ENCODE measurements around the gene ADAMTS6.

Gene ADAMTS6

DNA sequence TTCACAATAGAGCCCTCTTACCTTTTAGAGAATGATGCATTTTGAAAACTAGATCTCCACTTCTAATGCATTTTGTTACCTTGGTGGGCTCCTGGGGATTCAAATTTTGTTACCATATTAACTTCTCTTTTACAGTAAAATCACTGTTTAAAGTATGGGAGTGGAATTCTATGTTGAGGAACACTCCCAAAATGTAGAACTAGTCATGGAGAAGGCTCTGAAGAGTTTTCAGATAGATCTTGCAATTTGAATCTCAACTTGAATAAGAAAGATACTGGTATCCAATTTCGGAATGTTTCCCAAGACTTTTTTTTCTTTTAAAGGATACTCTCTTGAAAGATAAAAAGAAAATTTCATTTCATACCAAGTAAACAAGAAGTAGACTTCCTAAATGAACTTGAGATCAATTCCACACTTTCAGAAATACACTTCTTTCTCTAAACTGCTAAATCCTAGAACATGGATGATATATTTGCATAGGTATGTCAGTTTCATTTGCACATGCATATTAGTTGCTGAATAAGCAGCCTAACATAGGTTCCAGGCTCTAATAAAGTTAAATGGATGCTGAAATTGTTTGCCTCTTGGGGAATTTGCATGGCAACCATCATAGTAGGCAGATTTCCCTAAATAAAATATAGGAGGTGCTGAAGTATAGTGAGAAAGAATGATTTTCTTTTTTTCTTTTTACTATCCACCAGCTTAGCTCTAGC lies 205.4 kb downstream of the ADAMTS6 start:
- no peak for DNase-seq (ENCODE audit: low read depth)

- DNase-seq (ENCODE audit: low read depth): no peak
Observed at GRCh38 chr5:65271906-65272305, 209.8 kb downstream of the ADAMTS6 start.

DNA sequence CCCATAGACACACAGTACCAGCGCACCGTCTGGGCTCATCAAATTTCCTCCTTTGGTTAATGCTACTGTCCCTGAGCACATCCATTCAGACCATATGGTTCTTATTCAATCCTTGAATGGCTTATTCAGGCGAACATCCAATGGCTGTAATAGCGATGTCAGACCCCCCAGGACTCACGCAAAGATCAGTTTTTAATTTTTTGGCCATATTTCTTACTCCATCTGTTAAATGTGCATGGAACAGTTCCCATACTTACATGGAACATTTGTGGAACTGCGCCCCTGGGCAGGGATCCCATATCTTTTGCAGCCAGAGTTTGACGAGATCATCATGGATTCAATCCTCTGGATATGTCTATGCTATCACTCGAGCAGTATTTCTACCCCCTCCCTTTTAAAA lies 213.2 kb downstream of the ADAMTS6 start:
- DNase-seq (ENCODE audit: low read depth): no peak

- no peak for DNase-seq (ENCODE audit: low read depth)
Observed at GRCh38 chr5:65264420-65264819, 217.3 kb downstream of the ADAMTS6 start.

DNA sequence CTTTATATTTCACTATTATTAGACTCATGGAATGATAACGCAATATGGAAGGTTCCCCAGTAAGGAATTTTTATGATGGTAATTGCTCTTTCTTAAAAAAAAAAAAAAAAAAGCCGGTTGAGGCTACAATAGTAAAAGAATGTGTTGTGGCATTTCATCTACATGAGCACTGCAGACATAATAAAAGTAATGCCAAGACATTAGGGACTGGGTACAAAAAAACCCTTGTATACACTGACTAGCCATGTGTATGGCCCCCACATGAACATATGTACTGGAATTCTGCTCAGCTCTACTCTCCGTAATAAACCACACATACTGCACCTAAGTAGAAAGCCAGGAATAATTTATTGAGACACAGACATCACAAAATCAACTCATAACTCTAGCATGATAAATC lies 218.4 kb downstream of the ADAMTS6 start:
- no peak for DNase-seq (ENCODE audit: low read depth)

GRCh38 chr5:65262649-65263059 lies 219.1 kb downstream of the ADAMTS6 start:
- peak; percentile 69 for DNase-seq (ENCODE audit: low read depth)

- DNase-seq (ENCODE audit: low read depth): no peak
Observed at GRCh38 chr5:65262096-65262495, 219.6 kb downstream of the ADAMTS6 start.

GRCh38 chr5:65261499-65261898 lies 220.2 kb downstream of the ADAMTS6 start:
- DNase-seq (ENCODE audit: low read depth): no peak

- DNase-seq (ENCODE audit: low read depth): no peak
Observed at GRCh38 chr5:65255294-65255693, 226.4 kb downstream of the ADAMTS6 start.

GRCh38 chr5:65252977-65253376 lies 228.7 kb downstream of the ADAMTS6 start:
- DNase-seq (ENCODE audit: low read depth): no peak

DNA sequence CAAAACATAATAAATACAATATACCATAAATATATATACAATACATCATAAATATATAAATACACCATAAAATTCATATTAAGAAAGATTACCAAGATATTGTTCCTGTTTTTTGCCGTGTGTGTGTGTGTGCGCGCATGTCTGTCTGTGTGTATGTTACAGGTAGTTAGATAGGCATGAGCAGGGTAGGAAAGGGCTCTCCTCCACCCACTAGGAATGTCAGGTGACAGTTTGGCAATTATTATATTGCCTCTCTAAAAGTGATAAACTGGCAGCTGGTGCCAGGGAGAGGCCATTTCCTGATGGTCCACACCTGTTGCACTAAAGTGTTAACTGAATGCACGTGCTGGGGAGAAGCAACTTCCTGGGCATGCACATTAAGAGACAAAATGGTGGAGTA lies 232.8 kb downstream of the ADAMTS6 start:
- no peak for DNase-seq (ENCODE audit: low read depth)

- no peak for DNase-seq (ENCODE audit: low read depth)
Observed at GRCh38 chr5:65247594-65247993, 234.1 kb downstream of the ADAMTS6 start.

DNA sequence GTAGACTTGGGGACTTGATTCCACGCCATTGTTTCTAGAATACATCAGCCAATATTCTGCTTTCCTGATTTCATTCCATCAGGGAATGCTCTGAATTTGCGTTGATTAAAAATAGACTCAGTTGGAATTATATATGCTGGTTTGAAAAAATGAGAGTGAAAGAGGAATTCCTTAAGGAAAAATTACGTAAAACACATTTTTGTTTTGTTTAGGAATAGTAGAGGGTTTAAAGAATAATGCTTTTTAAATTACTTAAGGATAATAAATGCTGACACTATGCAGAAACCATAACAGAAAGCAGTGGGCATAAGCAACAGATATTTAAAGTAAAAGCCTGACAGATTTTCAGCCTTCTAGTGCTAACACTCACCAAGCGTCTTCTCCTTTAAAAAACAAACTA lies 235.0 kb downstream of the ADAMTS6 start:
- no peak for DNase-seq (ENCODE audit: low read depth)

DNA sequence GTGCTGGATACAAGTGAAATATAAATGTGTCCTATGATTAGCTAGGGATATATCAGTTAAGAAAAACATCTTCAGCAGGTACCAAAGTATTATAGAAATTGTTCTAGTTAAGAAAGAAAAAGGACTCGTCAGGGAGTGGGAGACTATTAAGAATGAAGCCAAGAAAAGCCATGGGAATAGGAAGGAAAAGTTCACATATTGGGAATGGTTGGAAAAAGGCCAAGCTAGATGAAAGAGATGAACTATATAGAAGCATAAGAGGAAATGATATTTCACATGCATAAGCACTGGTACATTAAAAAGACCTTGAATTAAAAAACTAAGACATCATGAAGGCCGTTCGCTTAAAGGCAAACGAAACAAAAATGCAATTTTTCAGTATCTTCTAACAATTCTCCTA lies 237.7 kb downstream of the ADAMTS6 start:
- no peak for DNase-seq (ENCODE audit: low read depth)

- DNase-seq (ENCODE audit: low read depth): no peak
Observed at GRCh38 chr5:65243161-65243560, 238.6 kb downstream of the ADAMTS6 start.

GRCh38 chr5:65229841-65230240 lies 251.9 kb downstream of the ADAMTS6 start:
- no peak for DNase-seq (ENCODE audit: low read depth)

DNA sequence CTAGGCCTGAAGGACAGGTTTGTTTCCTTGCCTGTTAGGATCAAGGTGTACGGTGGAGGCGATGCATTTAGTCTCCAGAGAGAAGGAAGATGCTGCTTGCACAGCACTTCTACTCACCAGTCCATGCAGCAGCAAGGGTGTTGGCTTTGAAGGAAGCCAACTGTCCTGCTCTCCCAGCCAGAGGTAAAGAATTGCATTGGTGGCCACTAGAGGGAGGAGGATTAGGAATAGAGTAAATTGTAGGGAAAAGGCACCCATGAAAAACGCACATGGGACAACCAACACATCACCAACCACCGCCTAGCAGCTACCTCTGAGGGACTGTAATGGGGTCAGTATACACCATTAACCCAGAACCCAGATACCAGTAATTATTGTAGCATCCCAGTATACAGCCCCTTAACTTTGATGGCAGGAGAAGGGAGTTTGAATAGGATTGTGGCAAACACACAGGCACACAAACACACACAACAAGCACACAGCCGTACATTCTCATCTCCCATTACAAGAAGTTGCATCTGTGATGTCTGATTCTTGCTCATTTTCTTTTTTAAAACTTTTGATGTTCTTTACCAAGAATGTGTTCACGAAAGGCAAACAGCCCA lies 267.7 kb downstream of the ADAMTS6 start:
- DNase-seq (ENCODE audit: low read depth): no peak

- peak; percentile 79 for DNase-seq (ENCODE audit: low read depth)
Observed at GRCh38 chr5:65209341-65209740, 272.4 kb downstream of the ADAMTS6 start.

GRCh38 chr5:65204966-65205365 lies 276.8 kb downstream of the ADAMTS6 start:
- DNase-seq (ENCODE audit: low read depth): no peak

- peak; percentile 74 for DNase-seq (ENCODE audit: low read depth)
Observed at GRCh38 chr5:65203746-65204145, 278.0 kb downstream of the ADAMTS6 start.

GRCh38 chr5:65199993-65200675 lies 281.6 kb downstream of the ADAMTS6 start:
- peak; percentile 42 for DNase-seq (ENCODE audit: low read depth)

DNA sequence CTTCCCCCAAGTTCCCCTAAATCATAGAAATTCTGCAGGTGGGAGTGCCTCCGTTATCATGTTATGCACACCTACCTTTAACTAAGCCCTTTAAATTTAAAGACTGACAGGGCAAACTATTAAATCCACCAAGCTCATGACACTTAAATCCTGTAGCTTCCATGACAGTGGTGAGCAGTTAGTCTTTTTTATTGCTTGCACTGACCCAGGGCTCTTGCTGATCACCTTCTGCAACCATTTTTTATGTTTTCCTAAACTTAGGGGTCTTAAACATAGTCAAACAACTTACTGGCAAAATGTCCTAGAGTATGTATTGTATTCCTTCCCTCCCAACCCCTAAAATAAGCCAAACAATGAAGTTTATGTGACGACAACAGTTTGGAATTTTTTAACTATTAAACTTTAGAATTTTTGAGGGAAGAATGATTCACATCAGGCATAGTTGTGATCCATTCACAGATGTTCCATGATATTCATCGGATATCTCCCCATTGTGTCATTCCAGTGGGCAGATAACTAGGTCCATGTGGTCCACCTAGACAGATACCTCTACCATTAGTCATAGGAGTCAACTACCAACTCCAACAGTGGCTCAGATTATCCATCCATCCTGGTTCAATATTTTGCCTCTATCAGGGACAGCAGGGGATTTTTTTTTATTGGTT lies 283.1 kb downstream of the ADAMTS6 start:
- peak; percentile 92 for DNase-seq (ENCODE audit: low read depth)

Data from GM04504 (cell line).